Measurements from ENCODE around the gene STARD5. TPM values are rescaled to one million over a fixed set of nuclear protein-coding genes. Genes with fewer than 3 reads are reported as not detected.
A peak's percentile ranks its signal among the peaks of the same experiment; 100 is the strongest.

The STARD5 gene
- total and polyA plus RNA-seq, 9 of the 15 experiments (the other 6 are each of a cell fraction or from before 2014, with no cell fraction given) = 1.7 to 5.7 (median 2.2) TPM

GRCh38 chr15:81329446-81329845 is 5.5 kb upstream of the STARD5 start:
- ChIA-PET POLR2A (interaction anchor here (0.6 kb wide), 1 partner anchor 626 kb away, joined by 3 read pairs; no protein-coding TSS in a partner anchor), CTCF (ENCODE audit: low intra/inter-chr PET ratio) (no interaction called here)
- TF ChIP-seq PRPF4 (IDR thresholded peaks at IDR 0.05; ENCODE audit: insufficient read depth, low read depth, low read length, poor library complexity, severe bottlenecking) (no peak), ZNF134 (CRISPR knock-in tag; conservative IDR thresholded peaks at IDR 0.05) (peak; percentile 99)
- Histone ChIP-seq H3K4me1 (replicated peaks in 1 of 2; ENCODE audit: control insufficient read depth in 2 of 2, insufficient read depth in 2 of 2, low read length in 2 of 2) (peaks cover 8 to 11% of the 10 kb centered on the region in 2 experiments; a peak in 4 of 5 replicates), H2AFZ (ENCODE audit: low read depth, low read length) (no peak overlapping the region), H3K9me3 (replicated peaks; ENCODE audit: control insufficient read depth, insufficient read depth, low read depth, low read length) (no peaks in the 10 kb centered on the region), H3K79me2 (ENCODE audit: control insufficient read depth, insufficient read depth, low read length) (no peaks in the 10 kb centered on the region), H4K20me1 (replicated peaks; ENCODE audit: control insufficient read depth, insufficient read depth, low read length) (no peaks in the 10 kb centered on the region), H3K4me3 (no peak overlapping the region), H3K27ac (ENCODE audit: extremely low read depth, low read depth, low read length) (no peak overlapping the region), H3K36me3 (ENCODE audit: control insufficient read depth, insufficient read depth, low read length) (no peaks in the 10 kb centered on the region), H3K27me3 (ENCODE audit: control insufficient read depth in 2 of 2, insufficient read depth in 2 of 2, low read length in 2 of 2) (no peaks in the 10 kb centered on the region), H3K4me2 (ENCODE audit: insufficient read depth, low read length) (no peak overlapping the region), H3K9me1 (ENCODE audit: control insufficient read depth, insufficient read depth, low read length) (no peaks in the 10 kb centered on the region), H3K9ac (ENCODE audit: insufficient read depth in 1 of 2, low read depth in 2 of 2, low read length in 2 of 2) (no peak overlapping the region)
- in situ Hi-C loops (cut with MboI) = no loop called here
- WGBS (ENCODE audit: insufficient coverage, low coverage, missing lambda C conversion rate) = 54% methylated on average over 2 of the region's 2 CpGs
- no peak for FAIRE-seq
- BruUV-seq (replicated peaks) = no TSS peak
- DNase-seq (ENCODE audit: extremely low read depth in 1 of 4, low spot score in 3 of 4) = no peak
- ATAC-seq = no peak
- intact Hi-C loops (cut with micrococcal nuclease) = loop anchor here (5.0 to 10.0 kb wide), 2 partner anchors 222 to 345 kb away; partner anchors contain the start of gene MESD

GRCh38 chr15:81327516-81327915 is 3.6 kb upstream of the STARD5 start:
- no peak overlapping the region for H3K9ac ChIP-seq (ENCODE audit: insufficient read depth in 1 of 2, low read depth in 2 of 2, low read length in 2 of 2)
- H3K4me1 ChIP-seq (replicated peaks in 1 of 2; ENCODE audit: control insufficient read depth in 2 of 2, insufficient read depth in 2 of 2, low read length in 2 of 2) = peaks cover 14 to 16% of the 10 kb centered on the region in 2 experiments; a peak in 4 of 5 replicates
- no peak overlapping the region for H2AFZ ChIP-seq (ENCODE audit: low read depth, low read length)
- no peaks in the 10 kb centered on the region for H3K9me1 ChIP-seq (ENCODE audit: control insufficient read depth, insufficient read depth, low read length)
- BruUV-seq (replicated peaks) = no TSS peak
- H3K4me2 ChIP-seq (ENCODE audit: insufficient read depth, low read length) = no peak overlapping the region
- no peak overlapping the region for H3K27ac ChIP-seq (ENCODE audit: extremely low read depth, low read depth, low read length)
- in situ Hi-C loops (cut with MboI) = no loop called here
- no peaks in the 10 kb centered on the region for H4K20me1 ChIP-seq (replicated peaks; ENCODE audit: control insufficient read depth, insufficient read depth, low read length)
- no peak overlapping the region for H3K4me3 ChIP-seq
- H3K27me3 ChIP-seq (ENCODE audit: control insufficient read depth in 2 of 2, insufficient read depth in 2 of 2, low read length in 2 of 2) = no peaks in the 10 kb centered on the region
- no peak for DNase-seq (ENCODE audit: extremely low read depth in 1 of 4, low spot score in 3 of 4)
- ChIA-PET POLR2A (interaction anchor here (1.1 to 2.6 kb wide), 2 partner anchors 9 to 11 kb away, joined by 5 to 9 read pairs; no protein-coding TSS in a partner anchor), CTCF (ENCODE audit: low intra/inter-chr PET ratio) (no interaction called here)
- H3K9me3 ChIP-seq (replicated peaks; ENCODE audit: control insufficient read depth, insufficient read depth, low read depth, low read length) = no peaks in the 10 kb centered on the region
- no peak for FAIRE-seq
- H3K36me3 ChIP-seq (ENCODE audit: control insufficient read depth, insufficient read depth, low read length) = no peaks in the 10 kb centered on the region
- no peak for ATAC-seq
- H3K79me2 ChIP-seq (ENCODE audit: control insufficient read depth, insufficient read depth, low read length) = no peaks in the 10 kb centered on the region
- 19% methylated on average over 3 of the region's 3 CpGs for WGBS (ENCODE audit: insufficient coverage, low coverage, missing lambda C conversion rate)
- intact Hi-C loops (cut with micrococcal nuclease) = loop anchor here (5.0 to 10.0 kb wide), 2 partner anchors 220 to 343 kb away; partner anchors contain the start of gene MESD
- no peak for TF ChIP-seq ZNF695 (CRISPR knock-in tag; IDR thresholded peaks at IDR 0.05)
- TF ChIP-seq ELK3 (CRISPR knock-in tag; IDR thresholded peaks at IDR 0.05) = no peak
- no peak for TF ChIP-seq KDM5B (IDR thresholded peaks at IDR 0.05; ENCODE audit: insufficient replicate concordance, low read depth, low read length)
- TF ChIP-seq NR0B1 (IDR thresholded peaks at IDR 0.05; ENCODE audit: partially characterized antibody) = no peak
- TF ChIP-seq YY1 (IDR thresholded peaks at IDR 0.05; ENCODE audit: borderline replicate concordance in 1 of 3, control insufficient read depth in 1 of 3, extremely low read depth in 1 of 3, insufficient read depth in 3 of 3, insufficient read length in 1 of 3, insufficient replicate concordance in 2 of 3, low read depth in 1 of 3, low read length in 2 of 3) = no peak
- TF ChIP-seq CBFA2T3 (IDR thresholded peaks at IDR 0.05) = no peak
- TF ChIP-seq COPS2 (conservative IDR thresholded peaks at IDR 0.05) = no peak
- TF ChIP-seq CBFA2T2 (conservative IDR thresholded peaks at IDR 0.05) = no peak
- no peak for TF ChIP-seq THRA (IDR thresholded peaks at IDR 0.05)
